Left renal cortex interstitium (tissue), 4 donors: ENCODE measurements around the gene PLB1. TPM values are rescaled to one million over a fixed set of nuclear protein-coding genes. Genes with fewer than 3 reads are reported as not detected.

Source experiments
- DNase-seq, 4 donors: peaks; one replicate each; pipeline ENCODE4 v3.0.0-alpha.2; 2013; ENCODE audit warnings: low read depth in 4 of 4, low spot score in 2 of 4, missing footprints in 1 of 4
- polyA plus RNA-seq, 4 donors: library from polyadenylated mRNA; unstranded; fragments of 120-200 nt; gene quantifications; one replicate each; pipeline ENCODE4 v1.2.1, GENCODE V29; 2013; ENCODE audit not compliant: insufficient read length in 4 of 4

PLB1 gene
- polyA plus RNA-seq, 4 donors, result 0.84 to 1.7 (median 1.4) TPM

GRCh38 chr2:28678175-28678855 is 182.5 kb downstream of the PLB1 start:
- DNase-seq, result no peak

GRCh38 chr2:28678944-28679343 is 183.1 kb downstream of the PLB1 start:
- no peak for DNase-seq

GRCh38 chr2:28680657-28681056 is 184.8 kb downstream of the PLB1 start:
- DNase-seq, result no peak

GRCh38 chr2:28681158-28681571 is 185.3 kb downstream of the PLB1 start:
- DNase-seq, result no peak

- DNase-seq, result no peak
Measured at GRCh38 chr2:28681606-28682005, 185.7 kb downstream of the PLB1 start.

GRCh38 chr2:28683100-28683706 is 187.3 kb downstream of the PLB1 start:
- peak in 1 of 4 donors; percentile 69 for DNase-seq

- no peak for DNase-seq
Measured at GRCh38 chr2:28684142-28684858, 188.4 kb downstream of the PLB1 start.

- no peak for DNase-seq
Measured at GRCh38 chr2:28687171-28687570, 191.3 kb downstream of the PLB1 start.

- DNase-seq, result no peak
Measured at GRCh38 chr2:28687640-28688385, 192.0 kb downstream of the PLB1 start.

GRCh38 chr2:28688818-28689217 is 193.0 kb downstream of the PLB1 start:
- DNase-seq, result no peak

GRCh38 chr2:28689771-28690170 is 193.9 kb downstream of the PLB1 start:
- no peak for DNase-seq

GRCh38 chr2:28692411-28692810 is 196.6 kb downstream of the PLB1 start:
- DNase-seq, result no peak

- DNase-seq, result no peak
Measured at GRCh38 chr2:28693223-28693622, 197.4 kb downstream of the PLB1 start.

Other genes starting within 250 kb of the PLB1 start
- 10 to 100 TPM; 24.0 to 36.5 (median 25.7) TPM for gene FOSL2, start 103.2 kb upstream of the PLB1 start, polyA plus RNA-seq